RKO (cell line): ENCODE measurements around the gene UBB.

Source experiments
- DNase-seq: peaks from one replicate; pipeline ENCODE4 v3.0.0-alpha.2; 2016; ENCODE audit warnings: low spot score

Gene UBB

DNA sequence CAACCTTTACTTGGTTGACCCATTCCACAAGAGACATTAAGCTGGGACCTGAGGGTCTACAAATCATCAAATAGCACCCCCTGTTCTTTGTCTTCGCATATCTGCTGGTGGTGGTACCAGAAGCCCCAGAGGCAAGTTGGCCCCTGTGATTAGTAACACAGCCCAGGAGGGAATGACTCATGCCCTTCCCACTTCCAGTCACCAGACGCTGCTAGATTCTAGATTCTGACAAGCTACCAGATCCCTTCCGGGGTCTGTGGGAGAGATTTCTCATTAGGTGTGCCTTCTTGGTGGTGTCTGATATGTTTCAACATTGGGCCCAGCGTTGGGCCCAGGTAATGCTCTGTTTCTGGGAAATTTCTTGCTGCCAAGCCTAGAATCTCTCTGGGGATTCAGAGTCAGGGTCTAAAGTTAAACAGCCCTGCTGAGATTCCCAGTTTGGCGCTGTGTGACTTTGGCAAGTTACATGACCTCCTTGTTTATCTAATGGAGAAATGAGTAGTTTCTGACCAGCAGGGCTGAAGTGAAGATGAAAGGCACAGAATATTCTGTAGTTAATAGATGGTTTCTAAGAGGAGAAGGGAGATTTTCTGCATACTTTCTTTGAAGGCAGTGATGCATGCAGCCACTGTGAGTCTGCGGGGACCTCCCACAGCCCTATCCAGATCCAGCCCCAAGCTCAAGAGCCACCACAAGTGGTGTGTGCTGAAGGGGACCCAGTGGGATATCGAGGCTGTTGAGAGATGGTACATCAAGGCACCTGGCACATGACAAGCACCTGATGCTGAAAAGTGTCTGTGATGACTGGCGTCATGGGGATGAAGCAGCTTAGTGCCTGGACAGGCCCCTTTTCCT lies 38.4 kb downstream of the UBB start:
- peak; percentile 87 for DNase-seq

DNA sequence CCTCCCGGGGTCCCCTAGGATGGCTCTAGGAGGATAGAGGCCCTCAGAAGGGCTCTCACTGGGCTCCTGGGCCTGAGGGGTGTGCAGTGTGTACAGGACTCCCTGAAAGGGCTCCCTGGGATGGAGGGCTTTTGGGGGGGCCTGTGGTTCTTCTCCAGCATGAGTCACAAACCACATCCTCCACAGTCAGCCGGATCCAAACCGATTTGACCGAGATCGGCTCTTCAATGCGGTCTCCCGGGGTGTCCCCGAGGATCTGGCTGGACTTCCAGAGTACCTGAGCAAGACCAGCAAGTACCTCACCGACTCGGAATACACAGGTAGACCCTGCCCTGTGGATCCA lies 39.0 kb downstream of the UBB start:
- peak; percentile 41 for DNase-seq

DNA sequence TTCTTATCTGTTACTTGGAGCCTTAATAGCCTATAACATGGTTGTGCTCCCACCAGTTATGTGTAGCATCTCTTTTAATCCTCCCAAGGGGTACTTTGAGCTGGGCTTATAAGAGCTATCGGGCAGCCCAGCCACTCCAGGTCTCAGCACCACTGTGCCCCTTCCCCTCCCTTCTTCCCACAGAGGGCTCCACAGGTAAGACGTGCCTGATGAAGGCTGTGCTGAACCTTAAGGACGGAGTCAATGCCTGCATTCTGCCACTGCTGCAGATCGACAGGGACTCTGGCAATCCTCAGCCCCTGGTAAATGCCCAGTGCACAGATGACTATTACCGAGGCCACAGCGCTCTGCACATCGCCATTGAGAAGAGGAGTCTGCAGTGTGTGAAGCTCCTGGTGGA lies 41.5 kb downstream of the UBB start:
- DNase-seq: no peak

DNA sequence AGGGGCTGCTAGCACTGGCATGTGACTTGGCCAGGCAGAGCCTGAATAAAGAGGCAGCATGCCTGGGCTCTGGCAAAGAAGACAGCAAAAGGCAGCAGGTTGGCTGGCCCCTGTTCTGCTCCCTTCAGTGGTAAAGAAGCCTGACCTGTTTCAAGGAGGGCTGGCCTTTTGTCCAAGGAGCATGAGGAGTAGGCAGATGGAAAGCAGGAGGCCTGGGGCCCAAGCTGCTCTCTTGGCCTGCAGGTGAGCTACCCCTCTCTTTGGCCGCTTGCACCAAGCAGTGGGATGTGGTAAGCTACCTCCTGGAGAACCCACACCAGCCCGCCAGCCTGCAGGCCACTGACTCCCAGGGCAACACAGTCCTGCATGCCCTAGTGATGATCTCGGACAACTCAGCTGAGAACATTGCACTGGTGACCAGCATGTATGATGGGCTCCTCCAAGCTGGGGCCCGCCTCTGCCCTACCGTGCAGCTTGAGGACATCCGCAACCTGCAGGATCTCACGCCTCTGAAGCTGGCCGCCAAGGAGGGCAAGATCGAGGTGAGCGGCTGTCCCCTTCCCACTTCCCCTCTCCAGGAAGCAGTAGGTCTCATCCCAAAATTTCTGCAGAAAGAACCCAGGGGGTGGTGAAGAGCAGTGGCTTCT lies 42.5 kb downstream of the UBB start:
- DNase-seq: no peak

DNA sequence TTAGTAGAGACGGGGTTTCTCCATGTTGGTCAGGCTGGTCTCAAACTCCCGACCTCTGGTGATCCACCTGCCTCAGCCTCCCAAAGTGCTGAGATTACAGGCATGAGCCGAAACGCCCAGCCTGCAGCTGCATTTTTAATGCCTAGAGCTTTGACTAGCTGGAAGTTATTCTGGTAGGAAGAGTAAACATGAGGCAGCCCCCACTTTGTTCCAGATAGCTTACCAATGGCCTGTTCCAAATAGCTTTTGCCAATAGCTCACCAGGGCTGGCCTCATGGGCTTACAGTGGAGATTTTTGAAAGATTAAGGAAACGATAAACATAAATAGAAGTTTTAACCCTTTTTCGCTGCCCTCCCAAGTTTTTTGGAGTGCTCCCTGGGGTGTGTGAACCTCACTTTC lies 44.3 kb downstream of the UBB start:
- DNase-seq: no peak

DNA sequence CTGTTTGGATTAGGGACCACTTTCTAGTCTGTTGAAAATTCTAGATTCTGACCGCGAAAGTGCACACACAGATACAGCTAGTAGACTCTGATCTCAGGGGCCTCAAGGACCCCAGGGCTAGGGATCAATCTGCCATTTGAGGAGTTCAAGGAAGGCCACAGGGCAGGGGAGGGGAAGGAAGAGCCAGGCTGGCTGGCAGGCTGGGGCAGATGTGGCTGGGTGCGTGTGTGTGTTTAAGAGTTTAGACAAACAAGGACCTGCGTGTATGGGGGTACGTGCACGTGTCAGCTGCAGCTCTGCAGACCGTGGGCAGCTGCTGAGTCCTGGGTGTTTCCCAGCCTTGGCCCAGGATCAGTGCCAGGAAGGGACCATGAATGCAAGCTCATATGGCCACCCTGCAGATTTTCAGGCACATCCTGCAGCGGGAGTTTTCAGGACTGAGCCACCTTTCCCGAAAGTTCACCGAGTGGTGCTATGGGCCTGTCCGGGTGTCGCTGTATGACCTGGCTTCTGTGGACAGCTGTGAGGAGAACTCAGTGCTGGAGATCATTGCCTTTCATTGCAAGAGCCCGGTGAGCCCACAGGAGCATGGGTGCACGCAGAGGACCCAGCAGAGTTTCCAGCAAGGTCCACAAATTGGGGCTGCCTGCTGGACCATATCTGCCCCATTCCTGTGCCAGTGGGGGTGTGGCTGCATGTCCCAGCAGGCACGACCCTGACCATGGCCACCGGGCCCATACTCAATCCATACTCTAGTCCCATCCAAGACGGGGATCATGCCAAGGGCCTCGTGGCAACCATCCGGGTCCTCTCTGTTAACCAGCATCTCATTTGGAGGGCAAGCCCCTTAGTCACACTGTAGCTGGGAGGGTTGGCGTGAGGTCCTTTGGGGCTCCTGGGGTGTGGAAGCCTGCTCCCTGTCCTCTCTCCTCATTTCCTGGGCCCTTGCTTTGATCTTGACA lies 45.1 kb downstream of the UBB start:
- no peak for DNase-seq

DNA sequence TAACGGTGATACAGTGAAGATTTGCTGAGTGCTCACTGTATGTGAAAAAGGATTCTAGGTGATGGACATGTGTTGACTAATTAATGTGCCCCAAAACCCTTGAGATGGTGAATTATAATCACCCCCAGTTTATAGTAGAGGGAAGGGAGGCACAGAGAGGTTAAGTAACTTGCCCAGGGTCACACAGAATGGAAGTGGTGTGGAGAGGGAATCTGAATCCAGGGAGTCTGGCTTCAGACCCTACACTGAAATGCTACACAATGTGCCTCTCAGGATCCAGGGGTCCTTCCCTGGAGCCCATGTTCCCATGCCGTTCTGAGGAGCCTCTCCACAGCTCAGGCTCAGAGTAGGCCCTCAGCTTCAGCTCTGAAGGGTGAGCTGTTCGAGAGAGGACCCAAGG lies 46.1 kb downstream of the UBB start:
- no peak for DNase-seq

DNA sequence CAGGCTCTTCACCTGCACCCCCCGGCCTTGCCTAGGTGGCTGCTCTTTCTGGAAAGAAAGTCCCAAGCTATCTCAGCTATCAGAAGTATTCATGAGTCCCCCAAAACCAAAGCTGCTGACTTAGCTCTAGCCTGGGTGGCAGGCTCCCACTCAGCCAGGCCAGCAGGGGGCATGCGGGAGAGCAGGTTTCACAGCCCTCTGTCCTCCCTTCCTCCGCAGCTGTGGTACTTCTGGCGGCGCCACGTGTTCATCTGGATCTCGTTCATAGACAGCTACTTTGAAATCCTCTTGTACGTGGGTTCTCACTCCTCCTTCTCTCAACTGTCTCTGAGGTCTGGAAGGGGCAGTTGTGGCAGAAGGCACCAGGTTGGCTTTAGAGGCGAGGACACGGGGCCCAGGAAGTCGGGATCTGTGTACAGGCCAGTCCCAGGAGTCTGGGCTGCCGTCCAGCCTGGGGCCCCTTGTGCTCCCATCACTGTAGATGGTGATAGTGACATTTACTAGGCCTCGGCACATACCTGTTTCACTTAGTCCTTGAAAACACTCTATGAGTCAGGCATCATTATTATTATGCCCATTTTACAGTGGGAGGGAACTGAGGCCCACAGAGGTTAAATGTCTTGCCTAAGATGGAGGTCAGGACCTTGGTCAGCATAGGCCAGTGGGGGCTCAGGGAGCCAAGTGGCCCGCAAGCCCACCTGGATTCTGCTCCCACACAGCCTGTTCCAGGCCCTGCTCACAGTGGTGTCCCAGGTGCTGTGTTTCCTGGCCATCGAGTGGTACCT lies 47.4 kb downstream of the UBB start:
- DNase-seq: peak; percentile 48

DNA sequence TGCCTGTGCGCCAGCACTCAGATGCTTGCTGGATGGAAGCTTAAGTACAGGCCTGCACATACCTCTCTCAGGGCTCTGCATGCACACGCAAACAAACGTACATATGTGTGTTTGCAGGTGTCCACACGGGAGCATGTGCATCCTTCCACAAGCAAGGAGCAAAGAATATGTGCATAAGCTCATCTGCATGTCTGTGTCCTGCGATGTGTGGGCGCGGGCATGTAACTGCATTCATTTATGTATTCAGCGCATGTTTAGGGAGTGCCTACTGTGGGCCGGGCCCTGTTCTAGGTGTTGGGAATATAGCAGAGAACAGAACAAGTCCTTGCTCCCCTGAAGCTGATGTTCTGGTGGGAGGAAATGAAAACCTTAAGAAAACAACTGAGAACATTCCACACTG lies 48.2 kb downstream of the UBB start:
- no peak for DNase-seq

DNA sequence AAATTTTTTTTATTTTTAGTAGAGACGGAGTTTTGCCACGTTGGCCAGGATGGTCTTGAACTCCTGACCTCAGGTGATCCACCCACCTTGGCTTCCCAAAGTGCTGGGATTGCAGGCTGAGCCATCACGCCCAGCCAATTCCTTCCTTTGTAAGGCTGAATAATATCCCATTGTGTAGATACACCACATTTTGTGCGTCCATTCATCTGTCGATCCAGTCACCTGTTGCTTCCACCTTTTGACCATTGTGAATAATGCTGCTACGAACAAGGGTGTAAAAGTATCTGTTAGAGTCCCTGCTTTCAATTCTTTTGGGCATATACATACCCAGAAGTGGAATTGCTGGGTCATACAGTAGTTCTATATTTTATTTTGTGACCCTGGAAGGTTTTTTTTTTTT lies 49.8 kb downstream of the UBB start:
- no peak for DNase-seq

DNA sequence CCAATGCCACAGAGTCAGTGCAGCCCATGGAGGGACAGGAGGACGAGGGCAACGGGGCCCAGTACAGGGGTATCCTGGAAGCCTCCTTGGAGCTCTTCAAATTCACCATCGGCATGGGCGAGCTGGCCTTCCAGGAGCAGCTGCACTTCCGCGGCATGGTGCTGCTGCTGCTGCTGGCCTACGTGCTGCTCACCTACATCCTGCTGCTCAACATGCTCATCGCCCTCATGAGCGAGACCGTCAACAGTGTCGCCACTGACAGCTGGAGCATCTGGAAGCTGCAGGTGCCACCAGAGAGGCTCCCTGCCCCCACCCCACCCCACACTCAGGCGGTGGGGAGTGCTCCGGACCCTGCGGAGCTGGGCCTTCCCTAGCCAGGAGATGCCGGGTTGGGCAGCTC lies 51.1 kb downstream of the UBB start:
- DNase-seq: no peak
